Stomach (tissue), 4 donors: Measurements from ENCODE around the gene TTLL8.

Experiments
- CTCF ChIP-seq, 7 experiments: fragments of 450-650 bp in 4 of 7; fragments of 200-600 bp in 3 of 7; sonication (generic) in 3 of 7; IDR thresholded peaks; one replicate each; pipeline ENCODE4 v1.5.1; 2016 to 2019; ENCODE audit warnings: antibody characterized with exemption in 7 of 7, control low read depth in 2 of 7, mild to moderate bottlenecking in 1 of 7
- EP300 ChIP-seq: sonication (generic); formaldehyde crosslinking; IDR thresholded peaks from one replicate; pipeline ENCODE4 v1.6.1; 2017; ENCODE audit warnings: antibody characterized with exemption
- POLR2A ChIP-seq, 4 donors: fragments of 450-650 bp; IDR thresholded peaks; one replicate each; pipeline ENCODE4 v1.6.1; 2016; ENCODE audit warnings: antibody characterized with exemption in 4 of 4, control low read depth in 2 of 4, mild to moderate bottlenecking in 1 of 4, moderate library complexity in 1 of 4
- POLR2AphosphoS5 ChIP-seq, 3 donors: sonication (generic); formaldehyde crosslinking; IDR thresholded peaks; one replicate each; pipeline ENCODE4 v1.6.1; 2016; ENCODE audit warnings: antibody characterized with exemption in 3 of 3

- TF ChIP-seq CTCF (IDR thresholded peaks at IDR 0.05) = no peak
- no peak for TF ChIP-seq EP300
- no peak for TF ChIP-seq POLR2A (IDR thresholded peaks at IDR 0.05)
- TF ChIP-seq POLR2AphosphoS5 (IDR thresholded peaks at IDR 0.05) = no peak
Measured at GRCh38 chr22:50091092-50091768, 33.1 kb upstream of the TTLL8 start.
